Measurements from ENCODE around the gene RTEL1.

Gene RTEL1

GRCh38 chr20:63672666-63673065, 14.6 kb downstream of the RTEL1 start (continued):
- TF ChIP-seq ZNF391 (tag by site-specific recombination; IDR thresholded peaks at IDR 0.05; ENCODE audit: borderline replicate concordance, low read depth) (no peak), KLF7 (tag by site-specific recombination; IDR thresholded peaks at IDR 0.05; ENCODE audit: borderline replicate concordance) (no peak), ZNF426 (tag by site-specific recombination; IDR thresholded peaks at IDR 0.05) (no peak), IKZF3 (tag by site-specific recombination; IDR thresholded peaks at IDR 0.05) (no peak)

- Histone ChIP-seq H3K9me3 (ENCODE audit: control insufficient read depth, insufficient read depth, low read depth, low read length) (no peaks in the 10 kb centered on the region), H3K4me1 (ENCODE audit: control insufficient read depth, insufficient read depth, low read length) (no peaks in the 10 kb centered on the region), H3K4me3 (ENCODE audit: low read depth, low read length) (no peak overlapping the region), H3K27ac (ENCODE audit: extremely low read depth, low read depth, low read length) (no peak overlapping the region), H3K36me3 (ENCODE audit: control insufficient read depth in 2 of 2, insufficient read depth in 1 of 2, low read length in 2 of 2) (peaks cover 9 to 65% of the 10 kb centered on the region in 2 experiments; a peak in 2 of 3 replicates)
- no peak for TF ChIP-seq ZNF585B (tag by site-specific recombination; IDR thresholded peaks at IDR 0.05)
- no peak for TF ChIP-seq ZNF10 (tag by site-specific recombination; IDR thresholded peaks at IDR 0.05)
- TF ChIP-seq ZNF596 (tag by site-specific recombination; IDR thresholded peaks at IDR 0.05) = no peak
- no peak for TF ChIP-seq ZBTB20 (tag by site-specific recombination; IDR thresholded peaks at IDR 0.05)
- CTCF ChIA-PET = no interaction called here
- POLR2A ChIA-PET = interaction anchor here (0.7 kb wide), 1 partner anchor 144 kb away, joined by 3 read pairs; no protein-coding TSS in a partner anchor
Observed at GRCh38 chr20:63673951-63674350, 15.8 kb downstream of the RTEL1 start.

DNA sequence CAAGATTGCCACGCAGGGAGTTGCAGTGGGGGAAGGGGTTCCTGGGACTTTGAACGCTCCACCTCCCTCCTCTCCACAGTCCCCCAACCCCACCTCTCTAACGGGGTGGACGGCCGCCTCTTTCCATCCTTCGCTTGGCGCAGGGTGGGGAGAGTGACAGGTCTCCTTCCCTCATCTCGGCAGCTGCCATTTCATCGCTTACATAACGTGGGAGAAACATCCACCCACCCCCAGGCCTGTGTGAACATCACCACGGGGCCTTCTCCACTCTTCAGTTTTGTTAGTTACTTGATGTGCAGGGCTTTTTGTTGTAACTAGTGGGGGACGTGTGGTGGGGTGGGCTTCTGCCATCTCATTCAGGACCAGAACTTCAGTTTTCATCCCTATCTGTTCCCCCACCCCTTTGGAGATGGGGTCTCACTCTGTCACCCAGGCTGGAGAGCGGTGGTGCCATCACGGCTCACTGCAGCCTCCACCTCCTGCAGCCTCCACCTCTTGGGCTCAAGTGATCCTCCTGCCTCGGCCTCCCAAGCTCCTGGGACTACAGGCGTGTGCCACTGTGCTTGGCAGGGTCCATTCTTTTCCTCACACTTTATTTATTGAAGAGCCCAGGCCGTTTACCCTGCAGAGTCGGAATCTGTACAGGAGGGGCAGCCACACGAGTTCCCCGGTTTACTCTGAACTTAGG, 17.7 kb downstream of the RTEL1 start:
- CTCF ChIA-PET = no interaction called here
- Histone ChIP-seq H3K4me3 (ENCODE audit: low read depth, low read length) (no peak overlapping the region), H3K4me1 (ENCODE audit: control insufficient read depth, insufficient read depth, low read length) (no peaks in the 10 kb centered on the region), H3K9me3 (ENCODE audit: control insufficient read depth, insufficient read depth, low read depth, low read length) (no peaks in the 10 kb centered on the region), H3K27ac (ENCODE audit: extremely low read depth, low read depth, low read length) (no peak overlapping the region), H3K36me3 (ENCODE audit: control insufficient read depth in 2 of 2, insufficient read depth in 1 of 2, low read length in 2 of 2) (peaks cover 8 to 58% of the 10 kb centered on the region in 2 experiments; a peak in 2 of 3 replicates)
- no peak for TF ChIP-seq ZNF621 (tag by site-specific recombination; IDR thresholded peaks at IDR 0.05)
- TF ChIP-seq, protein P1, sequence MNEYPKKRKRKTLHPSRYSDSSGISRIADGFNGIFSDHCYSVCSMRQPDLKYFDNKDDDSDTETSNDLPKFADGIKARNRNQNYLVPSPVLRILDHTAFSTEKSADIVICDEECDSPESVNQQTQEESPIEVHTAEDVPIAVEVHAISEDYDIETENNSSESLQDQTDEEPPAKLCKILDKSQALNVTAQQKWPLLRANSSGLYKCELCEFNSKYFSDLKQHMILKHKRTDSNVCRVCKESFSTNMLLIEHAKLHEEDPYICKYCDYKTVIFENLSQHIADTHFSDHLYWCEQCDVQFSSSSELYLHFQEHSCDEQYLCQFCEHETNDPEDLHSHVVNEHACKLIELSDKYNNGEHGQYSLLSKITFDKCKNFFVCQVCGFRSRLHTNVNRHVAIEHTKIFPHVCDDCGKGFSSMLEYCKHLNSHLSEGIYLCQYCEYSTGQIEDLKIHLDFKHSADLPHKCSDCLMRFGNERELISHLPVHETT (tag by site-specific recombination; IDR thresholded peaks at IDR 0.05) = no peak
- TF ChIP-seq SALL2 (tag by site-specific recombination; IDR thresholded peaks at IDR 0.05; ENCODE audit: borderline replicate concordance) = no peak
- no peak for TF ChIP-seq ZNF302 (tag by site-specific recombination; IDR thresholded peaks at IDR 0.05; ENCODE audit: low read depth)
- TF ChIP-seq, protein P2, sequence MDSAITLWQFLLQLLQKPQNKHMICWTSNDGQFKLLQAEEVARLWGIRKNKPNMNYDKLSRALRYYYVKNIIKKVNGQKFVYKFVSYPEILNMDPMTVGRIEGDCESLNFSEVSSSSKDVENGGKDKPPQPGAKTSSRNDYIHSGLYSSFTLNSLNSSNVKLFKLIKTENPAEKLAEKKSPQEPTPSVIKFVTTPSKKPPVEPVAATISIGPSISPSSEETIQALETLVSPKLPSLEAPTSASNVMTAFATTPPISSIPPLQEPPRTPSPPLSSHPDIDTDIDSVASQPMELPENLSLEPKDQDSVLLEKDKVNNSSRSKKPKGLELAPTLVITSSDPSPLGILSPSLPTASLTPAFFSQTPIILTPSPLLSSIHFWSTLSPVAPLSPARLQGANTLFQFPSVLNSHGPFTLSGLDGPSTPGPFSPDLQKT (IDR thresholded peaks at IDR 0.05; ENCODE audit: borderline replicate concordance, low read depth, low read length) = no peak
- TF ChIP-seq MZF1 (tag by site-specific recombination; IDR thresholded peaks at IDR 0.05; ENCODE audit: borderline replicate concordance) = no peak
- no peak for TF ChIP-seq ZBTB7A (tag by site-specific recombination; IDR thresholded peaks at IDR 0.05; ENCODE audit: low read depth)
- no peak for TF ChIP-seq ZBTB21 (tag by site-specific recombination; IDR thresholded peaks at IDR 0.05)
- TF ChIP-seq ZNF146 (tag by site-specific recombination; IDR thresholded peaks at IDR 0.05) = no peak
- TF ChIP-seq ZNF37A (tag by site-specific recombination; IDR thresholded peaks at IDR 0.05) = no peak
- POLR2A ChIA-PET = no interaction called here

DNA sequence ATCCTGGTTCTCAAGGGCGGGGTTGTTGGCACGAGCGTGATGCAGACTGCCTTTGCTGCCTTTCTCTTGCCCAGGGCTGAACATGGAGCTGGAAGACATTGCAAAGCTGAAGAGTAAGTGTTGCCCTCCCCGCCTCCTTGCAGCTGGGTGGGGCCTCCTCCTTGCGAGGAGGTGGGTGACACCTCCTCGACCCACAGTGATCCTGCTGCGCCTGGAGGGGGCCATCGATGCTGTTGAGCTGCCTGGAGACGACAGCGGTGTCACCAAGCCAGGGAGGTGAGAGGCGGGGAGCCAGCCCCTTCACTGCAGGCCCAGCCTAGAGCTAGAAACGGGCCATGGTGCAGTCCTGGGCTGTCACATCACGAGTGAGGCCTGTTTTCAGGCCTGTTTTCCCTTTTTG, 20.0 kb downstream of the RTEL1 start:
- peaks cover 8 to 47% of the 10 kb centered on the region in 2 experiments; a peak in 2 of 3 replicates for H3K36me3 ChIP-seq (ENCODE audit: control insufficient read depth in 2 of 2, insufficient read depth in 1 of 2, low read length in 2 of 2)
- POLR2A ChIA-PET = no interaction called here
- H3K27ac ChIP-seq (ENCODE audit: extremely low read depth, low read depth, low read length) = no peak overlapping the region
- H3K4me3 ChIP-seq (ENCODE audit: low read depth, low read length) = no peak overlapping the region
- no peaks in the 10 kb centered on the region for H3K4me1 ChIP-seq (ENCODE audit: control insufficient read depth, insufficient read depth, low read length)
- H3K9me3 ChIP-seq (ENCODE audit: control insufficient read depth, insufficient read depth, low read depth, low read length) = no peaks in the 10 kb centered on the region
- TF ChIP-seq ZNF23 (tag by site-specific recombination; IDR thresholded peaks at IDR 0.05; ENCODE audit: borderline replicate concordance) (no peak), ZNF202 (tag by site-specific recombination; IDR thresholded peaks at IDR 0.05; ENCODE audit: borderline replicate concordance) (no peak), ZNF341 (tag by site-specific recombination; IDR thresholded peaks at IDR 0.05; ENCODE audit: low read depth) (no peak)
- TF ChIP-seq, protein P3, sequence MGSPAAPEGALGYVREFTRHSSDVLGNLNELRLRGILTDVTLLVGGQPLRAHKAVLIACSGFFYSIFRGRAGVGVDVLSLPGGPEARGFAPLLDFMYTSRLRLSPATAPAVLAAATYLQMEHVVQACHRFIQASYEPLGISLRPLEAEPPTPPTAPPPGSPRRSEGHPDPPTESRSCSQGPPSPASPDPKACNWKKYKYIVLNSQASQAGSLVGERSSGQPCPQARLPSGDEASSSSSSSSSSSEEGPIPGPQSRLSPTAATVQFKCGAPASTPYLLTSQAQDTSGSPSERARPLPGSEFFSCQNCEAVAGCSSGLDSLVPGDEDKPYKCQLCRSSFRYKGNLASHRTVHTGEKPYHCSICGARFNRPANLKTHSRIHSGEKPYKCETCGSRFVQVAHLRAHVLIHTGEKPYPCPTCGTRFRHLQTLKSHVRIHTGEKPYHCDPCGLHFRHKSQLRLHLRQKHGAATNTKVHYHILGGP (tag by site-specific recombination; IDR thresholded peaks at IDR 0.05) = no peak
- CTCF ChIA-PET = interaction anchor here (0.6 kb wide), 1 partner anchor 227 kb away, joined by 3 read pairs; no protein-coding TSS in a partner anchor

All from HEK293 (cell line).